OCI-LY3 (cell line): Measurements from ENCODE around the gene SERPINB5.

ENCODE experiments used
- CTCF ChIP-seq: fragments of 200-600, 300-600 bp; sonication (generic); IDR thresholded peaks from 2 replicates; pipeline ENCODE4 v1.5.1; 2014; ENCODE audit warnings: antibody characterized with exemption, low read length, low read depth
- EZH2phosphoT487 ChIP-seq: fragments of 200-600 bp; shearing (Covaris generic); IDR thresholded peaks from 2 replicates; pipeline ENCODE4 v1.6.1; 2018; ENCODE audit warnings: antibody characterized with exemption, mixed run types, low read depth

- TF ChIP-seq CTCF (no peak), EZH2phosphoT487 (no peak)
Measured at GRCh38 chr18:63430526-63430925, 46.2 kb upstream of the SERPINB5 start.
